GM21619 (cell line): Measurements from ENCODE around the gene LEF1.

Experiments used
- ATAC-seq: cut with Tn5 transposase; IDR thresholded peaks from one replicate; pipeline ENCODE4 v1.9.1; 2021; ENCODE audit not compliant: unreplicated experiment

LEF1 gene

GRCh38 chr4:108003982-108004515, 164.7 kb downstream of the LEF1 start:
- ATAC-seq = no peak

- no peak for ATAC-seq
Observed at GRCh38 chr4:108001540-108002135, 167.1 kb downstream of the LEF1 start.

- no peak for ATAC-seq
Observed at GRCh38 chr4:107999932-108000539, 168.7 kb downstream of the LEF1 start.

GRCh38 chr4:107997794-107998193, 170.9 kb downstream of the LEF1 start:
- no peak for ATAC-seq
